Karpas-422 (cell line): ENCODE measurements around the gene TPRX2. TPM values are rescaled to one million over a fixed set of nuclear protein-coding genes. Genes with fewer than 3 reads are reported as not detected.
"Not testable (repeated sequence)": the region's sequence is repeated elsewhere in the genome, so short reads cannot be mapped to it uniquely, and the experiment has no call there.

ENCODE experiments used
- DNase-seq: peaks from one replicate; pipeline ENCODE4 v3.0.0-alpha.2; 2015
- H2AFZ ChIP-seq: fragments of 200-600 bp; sonication (generic); 2 replicates; pipeline ENCODE4 v1.6.1; 2014; ENCODE audit warnings: antibody characterized with exemption, low read length, mixed read lengths
- H3K27ac ChIP-seq: fragments of 200-600 bp; sonication (generic); 2 replicates; pipeline ENCODE4 v1.5.1; 2014; ENCODE audit warnings: mild to moderate bottlenecking, low read length, moderate library complexity
- H3K27me3 ChIP-seq: fragments of 200-600 bp; sonication (generic); 2 replicates; pipeline ENCODE4 v1.6.1; 2014; ENCODE audit warnings: low read length, mixed read lengths
- H3K36me3 ChIP-seq: fragments of 200-600 bp; sonication (generic); 2 replicates; pipeline ENCODE4 v1.6.1; 2014; ENCODE audit warnings: low read length, mixed read lengths; ENCODE audit not compliant: insufficient read depth
- H3K4me1 ChIP-seq: fragments of 200-600 bp; sonication (generic); 2 replicates; pipeline ENCODE4 v1.6.1; 2014; ENCODE audit warnings: mild to moderate bottlenecking, low read length, mixed read lengths
- H3K4me2 ChIP-seq: fragments of 200-600 bp; sonication (generic); 2 replicates; pipeline ENCODE4 v1.6.1; 2014; ENCODE audit warnings: low read length, low read depth, mild to moderate bottlenecking; ENCODE audit not compliant: poor library complexity, severe bottlenecking
- H3K4me3 ChIP-seq: fragments of 200-600 bp; sonication (generic); 2 replicates; pipeline ENCODE4 v1.5.1; 2014; ENCODE audit warnings: mild to moderate bottlenecking, antibody characterized with exemption, low read length, mixed read lengths
- H3K79me2 ChIP-seq: fragments of 200-600 bp; sonication (generic); 2 replicates; pipeline ENCODE4 v1.6.1; 2014; ENCODE audit warnings: mild to moderate bottlenecking, low read length, mixed read lengths
- H3K9ac ChIP-seq: fragments of 200-600 bp; sonication (generic); 2 replicates; pipeline ENCODE4 v1.6.0; 2014; ENCODE audit warnings: low read length
- H3K9me2 ChIP-seq: fragments of 200-600 bp; sonication (generic), shearing (Covaris generic); replicated peaks from 2 replicates; pipeline ENCODE4 v1.6.0; 2014; ENCODE audit warnings: mild to moderate bottlenecking, low read length, moderate library complexity; ENCODE audit not compliant: insufficient read depth
- H3K9me3 ChIP-seq: fragments of 300-700, 200-600 bp; sonication (generic); 2 replicates; pipeline ENCODE4 v1.6.1; 2014; ENCODE audit warnings: low read length, mixed read lengths
- H4K20me1 ChIP-seq: fragments of 200-600 bp; sonication (generic); 2 replicates; pipeline ENCODE4 v1.6.1; 2014; ENCODE audit warnings: mild to moderate bottlenecking, antibody characterized with exemption, low read length, low read depth; ENCODE audit not compliant: insufficient read depth
- total RNA-seq: library from RNA; depleted of rRNA; stranded (reverse); fragments of >200 nt; shearing (Covaris generic); gene quantifications from 2 replicates; pipeline ENCODE4 v1.2.3, GENCODE V29; 2014; ENCODE audit warnings: low replicate concordance

TPRX2 gene
- total RNA-seq, 1 experiment from 2014 or later = not detected

DNA sequence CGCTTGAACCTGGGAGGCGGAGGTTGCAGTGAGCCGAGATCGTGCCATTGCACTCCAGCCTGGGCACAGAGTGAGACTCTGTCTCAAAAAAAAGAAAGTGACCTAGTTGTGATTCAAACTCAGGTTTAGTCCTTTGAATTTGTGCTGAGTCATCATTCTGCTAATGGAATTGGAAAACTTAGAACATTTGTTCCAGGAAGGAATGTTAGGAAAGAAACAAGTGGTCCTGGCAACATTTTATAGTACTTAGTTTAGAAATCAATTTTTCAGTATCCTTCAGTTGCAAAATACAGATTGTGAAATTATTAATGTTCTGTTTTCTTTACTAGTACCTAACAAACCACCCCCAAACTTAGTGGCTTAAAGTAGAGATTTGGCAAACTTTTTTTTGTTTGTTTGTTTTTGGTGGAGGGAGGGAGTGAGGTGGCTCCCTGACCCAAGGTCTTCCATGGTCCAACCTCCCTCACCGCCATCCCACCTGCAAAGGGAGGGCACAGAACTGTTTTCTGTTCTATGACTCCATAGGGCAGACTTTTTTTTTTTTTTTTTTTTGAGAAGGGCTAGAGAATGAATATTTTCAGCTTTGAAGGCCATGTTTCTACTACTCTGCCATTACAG lies 36.2 kb downstream of the TPRX2 start:
- Histone ChIP-seq H3K9me2 (no peaks in the 10 kb centered on the region), H3K4me3 (no peak overlapping the region), H3K27ac (no peak overlapping the region), H3K4me2 (no peak overlapping the region), H3K9me3 (no peaks in the 10 kb centered on the region), H3K27me3 (no peaks in the 10 kb centered on the region), H3K79me2 (no peaks in the 10 kb centered on the region), H2AFZ (no peak overlapping the region), H4K20me1 (no peaks in the 10 kb centered on the region), H3K4me1 (no peaks in the 10 kb centered on the region), H3K9ac (no peak overlapping the region), H3K36me3 (no peaks in the 10 kb centered on the region)
- DNase-seq = no peak

DNA sequence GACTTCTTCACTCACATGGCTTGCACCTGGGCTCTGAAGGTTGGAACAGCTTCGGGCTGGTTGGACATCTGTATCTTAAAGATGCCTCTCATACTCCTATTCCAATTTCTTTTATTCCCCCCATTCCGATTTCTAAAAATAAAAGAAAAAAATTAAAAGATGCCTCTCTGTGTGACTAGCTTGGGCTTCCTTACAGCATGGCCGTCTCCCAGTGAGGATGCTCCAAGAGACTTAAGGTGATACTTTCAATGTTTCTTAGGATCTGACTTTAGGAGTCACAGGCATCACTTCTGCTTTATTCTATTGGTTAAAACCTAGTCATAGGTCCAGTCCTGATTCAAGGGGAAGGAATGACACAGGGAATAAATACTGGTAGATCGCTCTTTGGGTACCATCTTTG lies 37.0 kb downstream of the TPRX2 start:
- Histone ChIP-seq H3K9me3 (no peaks in the 10 kb centered on the region), H3K4me3 (no peak overlapping the region), H3K27me3 (no peaks in the 10 kb centered on the region), H4K20me1 (no peaks in the 10 kb centered on the region), H2AFZ (no peak overlapping the region), H3K9ac (no peak overlapping the region), H3K4me2 (no peak overlapping the region), H3K27ac (no peak overlapping the region), H3K4me1 (no peaks in the 10 kb centered on the region), H3K36me3 (no peaks in the 10 kb centered on the region), H3K79me2 (no peaks in the 10 kb centered on the region), H3K9me2 (no peaks in the 10 kb centered on the region)
- no peak for DNase-seq

- no peaks in the 10 kb centered on the region for H3K9me3 ChIP-seq
- H2AFZ ChIP-seq = no peak overlapping the region
- H3K4me2 ChIP-seq = no peak overlapping the region
- H3K9me2 ChIP-seq = no peaks in the 10 kb centered on the region
- no peaks in the 10 kb centered on the region for H3K27me3 ChIP-seq
- DNase-seq = no peak
- no peak overlapping the region for H3K27ac ChIP-seq
- no peak overlapping the region for H3K4me3 ChIP-seq
- no peaks in the 10 kb centered on the region for H4K20me1 ChIP-seq
- no peaks in the 10 kb centered on the region for H3K36me3 ChIP-seq
- H3K79me2 ChIP-seq = no peaks in the 10 kb centered on the region
- H3K9ac ChIP-seq = no peak overlapping the region
- no peaks in the 10 kb centered on the region for H3K4me1 ChIP-seq
Measured at GRCh38 chr19:47896773-47897172, 37.7 kb downstream of the TPRX2 start.

DNA sequence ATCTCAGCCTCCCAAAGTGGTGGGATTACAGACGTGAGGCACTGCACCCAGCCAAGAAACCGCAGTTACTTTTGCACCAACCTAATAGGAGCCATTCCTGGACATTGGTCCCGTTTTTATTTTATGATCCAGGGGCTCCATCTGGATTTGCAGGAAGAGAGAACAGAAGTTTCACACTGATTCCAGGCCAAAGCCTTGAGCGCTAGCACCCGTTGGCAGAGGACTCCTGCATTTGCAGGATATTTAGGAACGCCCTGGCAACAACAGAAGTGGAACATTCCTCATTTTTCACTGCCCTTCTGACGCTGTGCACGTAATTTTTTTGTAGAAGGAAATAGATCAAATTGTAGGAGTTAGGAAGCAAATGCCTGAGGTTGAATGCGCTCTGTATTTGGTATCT lies 38.8 kb downstream of the TPRX2 start:
- Histone ChIP-seq H3K27me3 (no peaks in the 10 kb centered on the region), H3K9me3 (no peaks in the 10 kb centered on the region), H3K27ac (no peak overlapping the region), H3K36me3 (no peaks in the 10 kb centered on the region), H3K9ac (no peak overlapping the region), H3K4me3 (no peak overlapping the region), H3K4me2 (no peak overlapping the region), H3K4me1 (no peaks in the 10 kb centered on the region), H4K20me1 (no peaks in the 10 kb centered on the region), H2AFZ (no peak overlapping the region), H3K79me2 (no peaks in the 10 kb centered on the region), H3K9me2 (no peaks in the 10 kb centered on the region)
- DNase-seq = no peak

DNA sequence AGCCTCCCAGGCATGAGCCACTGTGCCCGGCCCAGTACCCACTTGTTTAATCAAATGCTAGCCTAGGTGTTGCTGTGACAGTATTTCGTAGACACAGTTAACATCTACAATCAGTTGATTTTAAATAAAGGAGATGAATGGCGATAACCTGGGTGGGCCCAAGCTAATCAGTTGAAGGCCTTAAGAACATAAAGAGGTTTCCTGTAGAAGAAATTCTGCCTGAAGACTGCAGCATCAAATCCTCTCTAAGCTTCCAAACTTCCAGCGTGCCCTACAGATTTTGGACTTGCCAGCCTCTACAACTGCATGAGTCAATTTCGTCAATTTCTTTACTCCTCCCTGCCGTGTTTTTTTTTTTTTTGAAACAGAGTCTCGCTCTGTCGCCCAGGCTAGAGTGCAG lies 40.3 kb downstream of the TPRX2 start:
- Histone ChIP-seq H3K9me2 (no peaks in the 10 kb centered on the region), H4K20me1 (no peaks in the 10 kb centered on the region), H3K4me3 (no peak overlapping the region), H3K9ac (no peak overlapping the region), H3K9me3 (no peaks in the 10 kb centered on the region), H3K36me3 (no peaks in the 10 kb centered on the region), H2AFZ (no peak overlapping the region), H3K27ac (no peak overlapping the region), H3K27me3 (no peaks in the 10 kb centered on the region), H3K4me2 (no peak overlapping the region), H3K79me2 (no peaks in the 10 kb centered on the region), H3K4me1 (no peaks in the 10 kb centered on the region)
- DNase-seq = no peak

GRCh38 chr19:47901370-47901769 lies 42.3 kb downstream of the TPRX2 start:
- Histone ChIP-seq H3K4me1 (no peaks in the 10 kb centered on the region), H3K36me3 (no peaks in the 10 kb centered on the region), H3K9ac (no peak overlapping the region), H3K4me3 (no peak overlapping the region), H3K4me2 (no peak overlapping the region), H2AFZ (no peak overlapping the region), H3K79me2 (no peaks in the 10 kb centered on the region), H3K27me3 (no peaks in the 10 kb centered on the region), H3K27ac (no peak overlapping the region), H4K20me1 (no peaks in the 10 kb centered on the region), H3K9me2 (no peaks in the 10 kb centered on the region), H3K9me3 (no peaks in the 10 kb centered on the region)
- no peak for DNase-seq

- not testable (repeated sequence) for H3K4me3 ChIP-seq, H2AFZ ChIP-seq, H3K9me3 ChIP-seq, H3K27ac ChIP-seq, DNase-seq, H3K36me3 ChIP-seq, H3K27me3 ChIP-seq, H3K4me1 ChIP-seq, H3K9ac ChIP-seq, H4K20me1 ChIP-seq, H3K79me2 ChIP-seq, H3K9me2 ChIP-seq, H3K4me2 ChIP-seq
Measured at GRCh38 chr19:47909350-47909749, 50.3 kb downstream of the TPRX2 start.

DNA sequence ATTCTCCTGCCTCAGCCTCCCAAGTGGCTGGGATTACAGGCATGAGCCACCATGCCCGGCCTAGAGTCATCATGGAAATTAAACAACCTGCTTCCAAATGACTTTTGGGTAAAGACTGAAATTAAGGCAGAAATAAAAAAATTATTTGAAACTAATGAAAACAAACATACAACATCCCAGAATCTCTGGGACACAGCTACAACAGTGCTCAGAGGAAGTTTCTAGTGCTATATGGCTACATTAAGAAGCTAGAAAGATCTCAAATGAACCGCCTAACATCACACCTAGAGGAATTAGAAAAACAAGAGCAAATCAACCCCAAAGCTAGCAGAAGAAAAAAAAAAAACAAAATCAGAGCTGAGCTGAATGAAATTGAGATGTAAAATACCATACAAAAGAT lies 51.2 kb downstream of the TPRX2 start:
- not testable (repeated sequence) for H2AFZ ChIP-seq, H3K27me3 ChIP-seq, H3K4me2 ChIP-seq, H4K20me1 ChIP-seq, H3K9me2 ChIP-seq, H3K9ac ChIP-seq, H3K9me3 ChIP-seq, H3K27ac ChIP-seq, H3K4me1 ChIP-seq, DNase-seq, H3K36me3 ChIP-seq, H3K4me3 ChIP-seq, H3K79me2 ChIP-seq
